GM12873 (cell line): ENCODE results near the gene CACFD1.

Source experiments
- TF ChIP-seq, protein P1 (sequence below): IDR thresholded peaks from 2 replicates; pipeline ENCODE4 v1.5.1; 2012; ENCODE audit warnings: low read depth, mild to moderate bottlenecking, moderate library complexity, low read length, control low read depth; ENCODE audit not compliant: insufficient read depth; ENCODE audit errors: missing control alignments

The CACFD1 gene

DNA sequence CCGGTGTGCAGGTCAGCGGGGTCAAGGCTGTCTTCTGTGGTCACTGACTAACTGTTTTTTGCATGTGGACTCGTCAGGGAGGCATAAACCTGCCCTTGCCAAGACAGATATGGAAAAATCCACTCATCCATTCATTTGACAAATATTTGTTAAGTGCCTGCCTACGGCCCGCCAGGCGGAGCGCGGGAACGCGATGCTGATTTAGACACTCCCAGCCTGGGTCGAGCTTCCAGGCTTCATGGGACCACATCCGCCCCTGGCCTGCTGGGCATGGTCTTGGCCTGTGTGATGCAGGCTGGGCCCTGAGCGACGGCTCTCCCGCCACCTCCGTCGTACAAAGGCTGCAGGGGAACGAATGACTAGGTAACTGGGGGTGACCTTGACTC lies 46.9 kb downstream of the CACFD1 start:
- TF ChIP-seq, protein P1, sequence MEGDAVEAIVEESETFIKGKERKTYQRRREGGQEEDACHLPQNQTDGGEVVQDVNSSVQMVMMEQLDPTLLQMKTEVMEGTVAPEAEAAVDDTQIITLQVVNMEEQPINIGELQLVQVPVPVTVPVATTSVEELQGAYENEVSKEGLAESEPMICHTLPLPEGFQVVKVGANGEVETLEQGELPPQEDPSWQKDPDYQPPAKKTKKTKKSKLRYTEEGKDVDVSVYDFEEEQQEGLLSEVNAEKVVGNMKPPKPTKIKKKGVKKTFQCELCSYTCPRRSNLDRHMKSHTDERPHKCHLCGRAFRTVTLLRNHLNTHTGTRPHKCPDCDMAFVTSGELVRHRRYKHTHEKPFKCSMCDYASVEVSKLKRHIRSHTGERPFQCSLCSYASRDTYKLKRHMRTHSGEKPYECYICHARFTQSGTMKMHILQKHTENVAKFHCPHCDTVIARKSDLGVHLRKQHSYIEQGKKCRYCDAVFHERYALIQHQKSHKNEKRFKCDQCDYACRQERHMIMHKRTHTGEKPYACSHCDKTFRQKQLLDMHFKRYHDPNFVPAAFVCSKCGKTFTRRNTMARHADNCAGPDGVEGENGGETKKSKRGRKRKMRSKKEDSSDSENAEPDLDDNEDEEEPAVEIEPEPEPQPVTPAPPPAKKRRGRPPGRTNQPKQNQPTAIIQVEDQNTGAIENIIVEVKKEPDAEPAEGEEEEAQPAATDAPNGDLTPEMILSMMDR = no peak

DNA sequence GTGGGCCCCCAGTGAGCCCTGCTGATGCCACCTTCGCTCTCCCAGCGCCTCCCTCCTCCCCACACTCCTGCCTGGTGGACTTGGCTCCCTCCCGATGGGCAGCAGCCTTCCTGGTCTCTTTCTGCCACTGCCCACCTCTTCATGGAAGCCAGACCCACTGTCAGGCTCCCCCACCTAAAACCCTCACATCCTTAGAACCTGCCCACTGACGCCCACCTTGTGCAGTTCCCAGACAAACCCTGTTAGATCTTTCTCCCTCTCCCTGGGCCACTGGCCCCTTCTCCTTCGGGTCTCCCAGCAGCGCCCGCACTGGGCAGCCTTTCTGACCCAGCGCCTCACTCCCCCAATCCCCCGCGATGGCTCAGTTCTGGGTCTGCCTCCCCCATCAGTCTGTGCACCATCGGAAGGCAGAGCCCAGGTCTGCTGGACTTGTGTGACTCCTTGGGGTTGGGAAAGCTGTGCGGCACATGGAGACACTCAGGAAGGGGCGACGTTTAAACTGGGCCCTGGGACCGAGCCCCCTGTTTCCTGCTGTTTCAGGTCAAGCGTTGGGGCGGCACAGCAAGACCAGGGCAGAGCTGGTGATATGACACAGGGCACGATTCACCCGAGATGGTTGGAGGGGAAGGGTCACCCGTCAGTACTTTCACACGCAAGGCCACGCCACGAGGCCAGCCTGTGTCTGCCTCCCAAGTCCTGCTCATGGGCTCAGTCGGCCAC lies 47.6 kb downstream of the CACFD1 start:
- TF ChIP-seq, protein P1 = no peak

DNA sequence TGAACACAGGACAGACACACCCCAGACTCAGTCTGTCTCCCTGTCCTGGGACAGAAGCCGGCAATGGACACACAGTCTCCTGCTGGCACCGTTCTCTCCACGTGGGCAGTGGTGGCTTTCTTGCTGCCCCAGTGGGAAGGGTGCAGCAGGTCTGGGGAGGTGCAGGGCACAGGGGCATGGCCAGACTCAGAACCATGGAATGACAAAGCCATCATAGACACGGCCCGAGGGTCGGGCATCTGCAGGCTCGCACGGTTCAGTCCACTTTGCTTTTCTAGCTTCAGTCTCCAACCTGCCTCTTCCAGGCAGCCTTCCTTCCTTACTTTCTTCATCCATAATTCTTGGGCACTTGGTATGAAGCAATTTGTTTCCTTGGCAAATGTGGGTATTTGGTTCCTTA lies 48.3 kb downstream of the CACFD1 start:
- TF ChIP-seq, protein P1 = no peak

DNA sequence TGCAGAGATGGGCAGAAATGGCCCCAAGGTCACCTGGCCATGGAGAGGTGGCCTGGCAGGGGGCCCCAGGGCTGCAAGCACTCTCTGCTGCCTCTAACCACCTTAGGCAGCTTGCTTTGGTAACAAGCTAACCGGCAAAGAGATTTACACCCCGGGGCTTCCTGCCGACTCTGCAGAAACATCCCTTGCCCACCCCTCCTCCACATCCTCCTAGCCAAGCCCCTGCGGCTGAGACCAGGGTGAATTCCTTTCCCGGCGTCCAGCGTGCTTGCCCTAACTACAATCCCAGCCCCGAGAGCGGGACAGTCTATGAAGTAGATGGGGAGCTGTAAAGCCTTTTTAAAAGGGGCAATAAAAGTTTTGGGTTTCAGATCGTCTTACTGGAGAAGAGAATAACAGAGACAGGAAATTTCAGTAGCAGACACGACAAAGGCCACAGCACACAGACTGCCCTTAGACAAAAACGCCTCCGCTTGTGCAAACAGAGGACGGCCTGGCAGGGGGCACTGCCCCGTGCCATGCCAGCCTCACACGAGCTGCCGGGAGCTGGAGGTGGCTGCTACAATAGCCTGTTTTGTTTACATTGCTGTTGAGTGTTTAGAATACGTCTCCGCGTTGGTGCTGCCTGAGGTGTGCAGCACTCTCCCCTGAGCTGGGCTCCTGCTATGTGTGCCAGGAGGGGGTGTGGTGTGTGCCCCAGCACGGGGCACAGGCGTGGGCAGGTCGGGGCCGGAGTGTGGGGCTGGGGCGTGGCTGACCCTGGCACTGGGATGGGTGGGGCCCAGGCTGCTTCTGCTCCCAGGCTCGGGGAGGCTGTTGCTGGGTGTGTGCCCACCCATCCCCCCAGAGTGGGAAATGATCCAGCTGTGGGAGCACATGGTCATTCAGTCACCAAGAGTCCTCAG lies 49.7 kb downstream of the CACFD1 start:
- TF ChIP-seq, protein P1 = no peak

DNA sequence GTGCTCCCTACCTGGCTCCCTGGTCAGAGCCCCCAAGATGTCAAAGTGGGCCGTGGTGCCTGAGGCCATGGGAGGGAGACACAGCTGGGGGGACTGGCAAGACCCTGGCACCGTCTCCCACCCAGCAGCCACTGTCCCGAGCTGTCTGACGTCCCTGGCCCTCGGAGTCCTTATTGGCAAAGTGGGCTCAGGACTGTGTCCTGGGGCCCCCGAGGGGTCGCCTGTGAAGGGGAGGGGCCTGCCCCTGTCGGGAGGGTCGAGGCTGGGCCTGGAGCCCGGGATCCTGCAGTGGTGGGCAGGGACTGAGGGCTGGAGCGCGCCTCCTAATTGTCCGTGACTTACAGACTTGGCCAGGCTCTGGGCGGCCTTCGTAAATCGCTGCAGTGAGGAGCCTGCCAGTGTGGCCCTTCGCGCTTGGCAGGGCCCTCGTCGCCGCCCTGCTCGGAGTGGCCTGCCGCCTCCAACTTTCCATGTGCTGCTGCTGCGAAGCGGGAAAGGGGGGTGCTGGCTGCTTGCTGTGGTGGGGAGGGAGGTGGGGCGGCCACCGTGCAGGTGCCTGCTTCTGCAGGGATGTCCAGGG lies 51.2 kb downstream of the CACFD1 start:
- TF ChIP-seq, protein P1 = no peak

DNA sequence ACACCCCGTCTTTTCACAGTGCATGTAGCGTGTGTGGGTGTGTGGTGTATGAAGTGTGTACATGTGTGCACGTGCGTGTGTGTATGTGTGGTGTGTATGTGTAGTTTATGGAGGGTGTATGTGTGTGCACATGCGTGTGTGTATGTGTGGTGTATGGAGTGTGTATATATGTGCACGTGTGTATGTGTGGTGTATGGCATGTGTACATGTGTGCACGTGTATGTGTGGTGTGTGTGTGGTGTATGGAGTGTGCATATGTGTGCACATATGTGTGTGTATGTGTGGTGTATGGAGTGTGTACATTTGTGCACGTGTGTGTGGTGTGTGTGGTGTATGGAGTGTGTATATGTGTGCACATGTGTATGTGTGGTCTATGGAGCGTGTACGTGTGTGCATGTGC lies 51.8 kb downstream of the CACFD1 start:
- TF ChIP-seq, protein P1 = no peak

DNA sequence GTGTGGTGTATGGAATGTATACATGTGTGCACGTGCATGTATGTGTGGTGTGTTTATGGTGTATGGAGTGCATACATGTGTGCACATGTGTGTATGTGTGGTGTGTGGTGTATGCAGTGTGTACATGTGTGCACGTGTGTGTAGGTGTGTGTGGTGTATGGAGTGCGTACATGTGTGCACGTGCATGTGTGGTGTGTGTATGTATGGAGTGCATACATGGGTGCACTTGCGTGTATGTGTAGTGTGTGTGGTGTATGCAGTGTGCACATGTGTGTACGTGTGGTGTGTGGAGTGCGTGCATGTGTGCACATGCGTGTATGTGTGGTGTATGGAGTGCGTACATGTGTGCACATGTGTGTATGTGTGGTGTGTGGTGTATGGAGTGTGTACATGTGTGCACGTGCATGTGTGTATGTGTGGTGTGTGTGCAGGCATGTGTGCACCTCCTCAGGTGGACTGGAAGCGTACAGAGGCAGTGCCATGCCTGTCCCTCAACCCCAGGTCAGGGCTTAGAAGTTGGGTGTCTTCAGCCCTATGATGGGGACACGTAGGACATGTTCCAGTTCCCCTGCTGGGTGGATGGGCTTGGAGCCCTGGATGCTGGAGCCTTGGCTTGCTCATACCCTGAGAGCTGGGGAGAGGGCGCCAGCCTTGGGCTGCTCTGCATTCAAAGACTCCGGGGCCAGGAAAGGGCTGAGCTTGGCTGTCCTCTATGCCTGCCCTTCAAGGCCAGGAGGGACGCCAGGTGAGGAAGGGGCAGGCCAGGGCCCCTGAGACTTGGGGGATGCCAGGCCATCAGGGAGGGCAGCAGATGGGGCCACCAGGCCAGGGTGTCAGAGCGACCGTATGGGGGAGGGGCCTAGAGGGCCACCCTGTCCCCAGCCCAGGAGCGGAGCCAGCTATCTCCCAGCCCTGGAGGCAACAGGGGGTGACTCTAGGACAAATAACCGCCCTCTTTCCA lies 52.8 kb downstream of the CACFD1 start:
- TF ChIP-seq, protein P1 = no peak
